HG03280 (cell line): ENCODE results near the gene PKD1L1.
"Not testable (repeated sequence)": the region's sequence is repeated elsewhere in the genome, so short reads cannot be mapped to it uniquely, and the experiment has no call there.

Experiments
- ATAC-seq: cut with Tn5 transposase; IDR thresholded peaks from one replicate; pipeline ENCODE4 v1.9.1; 2021; ENCODE audit warnings: mild to moderate bottlenecking, moderate library complexity; ENCODE audit not compliant: unreplicated experiment

PKD1L1 gene

GRCh38 chr7:47957156-47957555 lies 8.9 kb upstream of the PKD1L1 start:
- ATAC-seq, result no peak

- ATAC-seq, result no peak
Observed at GRCh38 chr7:47956220-47956619, 8.0 kb upstream of the PKD1L1 start.

- peak; percentile 30 for ATAC-seq
Observed at GRCh38 chr7:47954231-47954911, 6.1 kb upstream of the PKD1L1 start.

GRCh38 chr7:47953822-47954221 lies 5.6 kb upstream of the PKD1L1 start:
- peak; percentile 89 for ATAC-seq

GRCh38 chr7:47952224-47952623 lies 4.0 kb upstream of the PKD1L1 start:
- ATAC-seq, result no peak

GRCh38 chr7:47951374-47951773 lies 3.1 kb upstream of the PKD1L1 start:
- ATAC-seq, result no peak

GRCh38 chr7:47950714-47951113 lies 2.4 kb upstream of the PKD1L1 start:
- ATAC-seq, result no peak

GRCh38 chr7:47949703-47950102 lies 1.4 kb upstream of the PKD1L1 start:
- no peak for ATAC-seq

GRCh38 chr7:47947355-47947749 lies 914 bp downstream of the PKD1L1 start:
- ATAC-seq, result no peak

GRCh38 chr7:47946581-47947354 lies 1.5 kb downstream of the PKD1L1 start:
- no peak for ATAC-seq

GRCh38 chr7:47945261-47946015 lies 2.8 kb downstream of the PKD1L1 start:
- no peak for ATAC-seq

- no peak for ATAC-seq
Observed at GRCh38 chr7:47944536-47945260, 3.6 kb downstream of the PKD1L1 start.

- no peak for ATAC-seq
Observed at GRCh38 chr7:47943676-47944474, 4.4 kb downstream of the PKD1L1 start.

GRCh38 chr7:47942651-47943050 lies 5.6 kb downstream of the PKD1L1 start:
- ATAC-seq, result not testable (repeated sequence)

GRCh38 chr7:47942132-47942531 lies 6.1 kb downstream of the PKD1L1 start:
- ATAC-seq, result no peak

- ATAC-seq, result no peak
Observed at GRCh38 chr7:47941136-47941844, 7.0 kb downstream of the PKD1L1 start.

- no peak for ATAC-seq
Observed at GRCh38 chr7:47940088-47941013, 7.9 kb downstream of the PKD1L1 start.

GRCh38 chr7:47939425-47940036 lies 8.7 kb downstream of the PKD1L1 start:
- no peak for ATAC-seq
